DND-41 (cell line): ENCODE measurements around the gene SIRT6.

ENCODE experiments used
- EZH2 ChIP-seq: IDR thresholded peaks from 3 replicates; pipeline ENCODE4 v1.6.1; 2012; ENCODE audit warnings: borderline replicate concordance, low read depth, mild to moderate bottlenecking, moderate library complexity, low read length, inconsistent platforms; ENCODE audit not compliant: severe bottlenecking
- TF ChIP-seq, protein P1 (sequence below): IDR thresholded peaks from 2 replicates; pipeline ENCODE4 v1.5.1; 2012; ENCODE audit warnings: borderline replicate concordance, low read length, moderate library complexity, mild to moderate bottlenecking; ENCODE audit not compliant: poor library complexity, severe bottlenecking; ENCODE audit errors: extremely low read depth

DNA sequence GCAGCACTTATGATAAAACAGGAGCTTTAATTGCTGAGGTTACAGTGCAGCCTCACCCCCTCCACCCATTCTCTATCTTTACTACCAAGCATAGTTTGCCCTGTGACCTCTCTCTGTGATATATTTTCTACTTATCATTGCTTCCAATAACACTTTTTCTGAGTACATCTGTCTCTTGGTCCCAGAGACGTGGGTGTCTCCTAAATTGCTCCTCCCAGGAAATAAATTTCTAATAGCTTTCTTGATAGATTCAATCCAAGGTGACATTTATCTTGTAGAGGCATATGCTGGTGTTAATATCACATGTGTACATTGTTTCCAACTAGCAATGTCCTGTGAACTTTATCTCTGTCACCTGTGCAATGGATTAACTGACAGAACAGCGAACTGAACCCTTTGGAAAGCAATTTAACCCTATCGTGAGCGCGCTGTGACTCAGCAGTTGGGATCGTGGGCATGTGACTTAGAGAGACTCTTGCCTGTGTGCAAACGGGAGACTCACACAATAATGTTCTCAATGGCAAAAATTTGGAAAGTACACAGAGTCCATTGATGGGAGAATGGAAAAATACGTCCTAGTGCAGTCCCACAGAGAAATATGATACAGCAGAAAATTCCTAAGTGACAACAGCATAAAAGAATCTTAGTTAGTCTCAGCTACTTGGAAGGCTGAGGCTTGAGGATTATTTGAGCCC, 51.5 kb downstream of the SIRT6 start:
- no peak for TF ChIP-seq EZH2
- TF ChIP-seq, protein P1, sequence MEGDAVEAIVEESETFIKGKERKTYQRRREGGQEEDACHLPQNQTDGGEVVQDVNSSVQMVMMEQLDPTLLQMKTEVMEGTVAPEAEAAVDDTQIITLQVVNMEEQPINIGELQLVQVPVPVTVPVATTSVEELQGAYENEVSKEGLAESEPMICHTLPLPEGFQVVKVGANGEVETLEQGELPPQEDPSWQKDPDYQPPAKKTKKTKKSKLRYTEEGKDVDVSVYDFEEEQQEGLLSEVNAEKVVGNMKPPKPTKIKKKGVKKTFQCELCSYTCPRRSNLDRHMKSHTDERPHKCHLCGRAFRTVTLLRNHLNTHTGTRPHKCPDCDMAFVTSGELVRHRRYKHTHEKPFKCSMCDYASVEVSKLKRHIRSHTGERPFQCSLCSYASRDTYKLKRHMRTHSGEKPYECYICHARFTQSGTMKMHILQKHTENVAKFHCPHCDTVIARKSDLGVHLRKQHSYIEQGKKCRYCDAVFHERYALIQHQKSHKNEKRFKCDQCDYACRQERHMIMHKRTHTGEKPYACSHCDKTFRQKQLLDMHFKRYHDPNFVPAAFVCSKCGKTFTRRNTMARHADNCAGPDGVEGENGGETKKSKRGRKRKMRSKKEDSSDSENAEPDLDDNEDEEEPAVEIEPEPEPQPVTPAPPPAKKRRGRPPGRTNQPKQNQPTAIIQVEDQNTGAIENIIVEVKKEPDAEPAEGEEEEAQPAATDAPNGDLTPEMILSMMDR: no peak
